Lower leg skin (tissue), 3 donors: ENCODE measurements around the gene USP10.

Source experiments
- POLR2A ChIP-seq, 2 donors: fragments of 450-650 bp; IDR thresholded peaks; one replicate each; pipeline ENCODE4 v1.6.1; 2016 to 2017; ENCODE audit warnings: antibody characterized with exemption in 2 of 2, mild to moderate bottlenecking in 1 of 2, moderate library complexity in 1 of 2
- TF ChIP-seq, protein P1 (sequence below), 3 donors: fragments of 450-650 bp; IDR thresholded peaks; one replicate each; pipeline ENCODE4 v1.5.1; 2016; ENCODE audit warnings: antibody characterized with exemption in 3 of 3, mild to moderate bottlenecking in 3 of 3, moderate library complexity in 2 of 3

- TF ChIP-seq, protein P1, sequence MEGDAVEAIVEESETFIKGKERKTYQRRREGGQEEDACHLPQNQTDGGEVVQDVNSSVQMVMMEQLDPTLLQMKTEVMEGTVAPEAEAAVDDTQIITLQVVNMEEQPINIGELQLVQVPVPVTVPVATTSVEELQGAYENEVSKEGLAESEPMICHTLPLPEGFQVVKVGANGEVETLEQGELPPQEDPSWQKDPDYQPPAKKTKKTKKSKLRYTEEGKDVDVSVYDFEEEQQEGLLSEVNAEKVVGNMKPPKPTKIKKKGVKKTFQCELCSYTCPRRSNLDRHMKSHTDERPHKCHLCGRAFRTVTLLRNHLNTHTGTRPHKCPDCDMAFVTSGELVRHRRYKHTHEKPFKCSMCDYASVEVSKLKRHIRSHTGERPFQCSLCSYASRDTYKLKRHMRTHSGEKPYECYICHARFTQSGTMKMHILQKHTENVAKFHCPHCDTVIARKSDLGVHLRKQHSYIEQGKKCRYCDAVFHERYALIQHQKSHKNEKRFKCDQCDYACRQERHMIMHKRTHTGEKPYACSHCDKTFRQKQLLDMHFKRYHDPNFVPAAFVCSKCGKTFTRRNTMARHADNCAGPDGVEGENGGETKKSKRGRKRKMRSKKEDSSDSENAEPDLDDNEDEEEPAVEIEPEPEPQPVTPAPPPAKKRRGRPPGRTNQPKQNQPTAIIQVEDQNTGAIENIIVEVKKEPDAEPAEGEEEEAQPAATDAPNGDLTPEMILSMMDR (IDR thresholded peaks at IDR 0.05) = no peak
- TF ChIP-seq POLR2A (IDR thresholded peaks at IDR 0.05) = no peak
Observed at GRCh38 chr16:84791088-84791487, 91.3 kb downstream of the USP10 start.
